Ovary (tissue), 9 donors: ENCODE results near the gene INF2. TPM values are rescaled to one million over a fixed set of nuclear protein-coding genes. Genes with fewer than 3 reads are reported as not detected.

Source experiments
- DNase-seq, 5 donors: peaks; one replicate each; pipeline ENCODE4 v3.0.0-alpha.2; 2019 to 2020
- H3K27ac ChIP-seq, 2 donors: fragments of 200-600 bp; one replicate each; pipeline versions ENCODE4 v1.5.1 to v1.8.0; 2019 to 2022
- H3K27me3 ChIP-seq: fragments of 200-600 bp; one replicate; pipeline ENCODE4 v1.8.0; 2022
- H3K36me3 ChIP-seq: fragments of 200-600 bp; sonication (generic); one replicate; pipeline ENCODE4 v1.5.1; 2019
- H3K4me1 ChIP-seq: one replicate; pipeline ENCODE4 v1.8.1; 2013; ENCODE audit warnings: mild to moderate bottlenecking, moderate library complexity; ENCODE audit not compliant: insufficient read depth
- H3K4me3 ChIP-seq: fragments of 200-600 bp; sonication (generic); one replicate; pipeline ENCODE4 v1.5.1; 2017
- H3K9me3 ChIP-seq, 2 donors: fragments of 200-600 bp in 1 of 2; sonication (generic) in 1 of 2; one replicate each; pipeline versions ENCODE4 v1.5.1 to v1.8.1; 2013 to 2019; ENCODE audit warnings: mild to moderate bottlenecking in 1 of 2, moderate library complexity in 1 of 2
- CTCF ChIP-seq, 3 donors: fragments of 450-650 bp in 2 of 3; fragments of 200-600 bp in 1 of 3; IDR thresholded peaks; one replicate each; pipeline versions ENCODE4 v1.5.1 to v1.8.0; 2016 to 2022; ENCODE audit warnings: antibody characterized with exemption in 3 of 3, mild to moderate bottlenecking in 1 of 3
- EP300 ChIP-seq: sonication (generic); formaldehyde crosslinking; IDR thresholded peaks from one replicate; pipeline ENCODE4 v1.6.1; 2017; ENCODE audit warnings: antibody characterized with exemption
- POLR2A ChIP-seq: fragments of 450-650 bp; IDR thresholded peaks from one replicate; pipeline ENCODE4 v1.6.1; 2017; ENCODE audit warnings: antibody characterized with exemption, mild to moderate bottlenecking, moderate library complexity
- WGBS, 3 donors: extraction: QIAGEN DNeasy Blood & Tissue Kit in 1 of 3; methylation state at CpG; one replicate each; pipeline versions ENCODE4 v1.1.5 to v1.1.7; 2013 to 2017; 5-methylcytosine and 5-hydroxymethylcytosine counted together
- intact Hi-C, 4 donors: fragments of 100-400 bp; cut with DNase I; formaldehyde crosslinking; loops; one replicate each; pipeline versions ENCODE4 v1.11.0 to v1.15.1; 2022 to 2023
- polyA plus RNA-seq, 2 donors: library from polyadenylated mRNA; stranded (reverse); fragments of 200-250 nt in 1 of 2; fragments of 350-450 nt in 1 of 2; fragmentation: Illumina TruSeq in 1 of 2; extraction: RNeasy Lipid Tissue Mini Kit (QIAGEN cat#74804) in 1 of 2; gene quantifications; one replicate each; pipeline ENCODE4 v1.2.3, GENCODE V29; 2013 to 2014
- total RNA-seq, 7 donors: library from RNA; depleted of rRNA in 2 of 7; stranded (reverse); fragments of >200 nt in 2 of 7; fragmentation: NEBNext Ultra II Directional in 3 of 7; extraction: Animal tissue kit (Norgen Biotek cat#: 25700) in 3 of 7; gene quantifications; one replicate each; pipeline versions ENCODE4 v1.1.0 to v1.2.4, GENCODE V29; 2016 to 2023
- donor health status: DM: no; HTN: no; CAD: no; lungs with moderate emphysema.
- donor health status: DM: no; HTN: no; CAD: no.
- donor health status: Bipolar disorder and iron deficiency.
- donor health status: DM: yes; HTN: yes; CAD: no.
- donor health status: DM: no; HTN: no; CAD: no.
- donor health status: DM: yes; HTN: yes; CAD: no.

INF2 gene
- total and polyA plus RNA-seq, 9 donors, result 6.3 to 40.7 (median 18.4) TPM

GRCh38 chr14:104657563-104658324 is 31.7 kb upstream of the INF2 start:
- 62 to 67% (median 64%) methylated on average over 17 of the region's 17 CpGs for WGBS, 3 donors
- no peak for TF ChIP-seq POLR2A
- no peak for TF ChIP-seq CTCF (IDR thresholded peaks at IDR 0.05)
- no peak for TF ChIP-seq EP300
- H3K9me3 ChIP-seq, result peaks cover 0 to 4% of the 10 kb centered on the region in 2 donors
- H3K4me3 ChIP-seq, result no peak overlapping the region
- H3K27me3 ChIP-seq, result no peaks in the 10 kb centered on the region
- no peak for DNase-seq
- H3K4me1 ChIP-seq, result no peaks in the 10 kb centered on the region
- H3K27ac ChIP-seq, result no peak overlapping the region
- intact Hi-C loops, result no loop called here
- H3K36me3 ChIP-seq, result no peaks in the 10 kb centered on the region

GRCh38 chr14:104658325-104658712 is 31.1 kb upstream of the INF2 start:
- Histone ChIP-seq H3K4me1 (no peaks in the 10 kb centered on the region), H3K36me3 (no peaks in the 10 kb centered on the region), H3K4me3 (no peak overlapping the region), H3K27ac (no peak overlapping the region), H3K9me3 (peaks cover 0 to 4% of the 10 kb centered on the region in 2 donors), H3K27me3 (no peaks in the 10 kb centered on the region)
- WGBS, 3 donors, result 89 to 92% (median 91%) methylated on average over 15 of the region's 15 CpGs
- no peak for DNase-seq
- no peak for TF ChIP-seq POLR2A
- TF ChIP-seq CTCF (IDR thresholded peaks at IDR 0.05), result no peak
- no peak for TF ChIP-seq EP300
- intact Hi-C loops, result no loop called here

GRCh38 chr14:104659146-104659545 is 30.3 kb upstream of the INF2 start:
- Histone ChIP-seq H3K27me3 (no peaks in the 10 kb centered on the region), H3K4me1 (no peaks in the 10 kb centered on the region), H3K36me3 (no peaks in the 10 kb centered on the region), H3K27ac (no peak overlapping the region), H3K9me3 (peaks cover 0 to 4% of the 10 kb centered on the region in 2 donors), H3K4me3 (no peak overlapping the region)
- no peak for DNase-seq
- no peak for TF ChIP-seq POLR2A
- TF ChIP-seq EP300, result no peak
- TF ChIP-seq CTCF (IDR thresholded peaks at IDR 0.05), result no peak
- intact Hi-C loops, result no loop called here
- 51 to 82% (median 74%) methylated on average over 5 of the region's 5 CpGs for WGBS, 3 donors

- DNase-seq, result no peak
- intact Hi-C loops, result no loop called here
- H3K36me3 ChIP-seq, result no peaks in the 10 kb centered on the region
- H3K4me1 ChIP-seq, result no peaks in the 10 kb centered on the region
- 13 to 21% (median 15%) methylated on average over 42 to 43 of the region's 43 CpGs for WGBS, 3 donors
- TF ChIP-seq CTCF (IDR thresholded peaks at IDR 0.05) (no peak), POLR2A (no peak), EP300 (no peak)
- no peaks in the 10 kb centered on the region for H3K27me3 ChIP-seq
- H3K9me3 ChIP-seq, result peaks cover 0 to 4% of the 10 kb centered on the region in 2 donors
- H3K27ac ChIP-seq, result no peak overlapping the region
- no peak overlapping the region for H3K4me3 ChIP-seq
These were observed 29.5 kb upstream of the INF2 start for GRCh38 chr14:104659764-104660523.
